H4 (cell line): ENCODE data around the gene IFRD2. TPM values are rescaled to one million over a fixed set of nuclear protein-coding genes. Genes with fewer than 3 reads are reported as not detected.
"Not testable (repeated sequence)": the region's sequence is repeated elsewhere in the genome, so short reads cannot be mapped to it uniquely, and the experiment has no call there.

Experiments used
- DNase-seq: peaks from one replicate; pipeline ENCODE4 v3.0.0-alpha.2; 2015; ENCODE audit warnings: low spot score
- total RNA-seq: library from RNA; depleted of rRNA; stranded (reverse); fragments of >200 nt; shearing (Covaris generic); gene quantifications from 2 replicates; pipeline ENCODE4 v1.2.3, GENCODE V29; 2014

IFRD2 gene
- total RNA-seq, 1 experiment from 2014 or later = 60.5 TPM

DNA sequence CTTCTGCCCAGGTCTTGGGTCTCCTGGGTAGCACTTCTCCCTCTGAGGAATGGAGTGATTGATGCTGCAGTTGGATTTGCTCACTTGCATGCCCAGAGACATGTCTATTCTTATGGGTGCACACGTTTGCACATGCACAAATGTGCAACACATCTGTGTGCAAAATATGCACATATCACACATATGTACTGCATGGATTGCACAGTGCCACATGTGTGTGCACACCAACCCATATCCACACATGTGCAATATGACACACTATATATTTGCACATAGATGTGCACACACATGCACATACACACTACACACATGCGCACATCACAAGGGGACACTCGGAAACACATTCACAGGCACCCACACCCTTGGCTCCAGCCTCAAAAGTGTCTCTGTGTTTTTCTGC is 24.0 kb downstream of the IFRD2 start:
- DNase-seq = no peak

DNA sequence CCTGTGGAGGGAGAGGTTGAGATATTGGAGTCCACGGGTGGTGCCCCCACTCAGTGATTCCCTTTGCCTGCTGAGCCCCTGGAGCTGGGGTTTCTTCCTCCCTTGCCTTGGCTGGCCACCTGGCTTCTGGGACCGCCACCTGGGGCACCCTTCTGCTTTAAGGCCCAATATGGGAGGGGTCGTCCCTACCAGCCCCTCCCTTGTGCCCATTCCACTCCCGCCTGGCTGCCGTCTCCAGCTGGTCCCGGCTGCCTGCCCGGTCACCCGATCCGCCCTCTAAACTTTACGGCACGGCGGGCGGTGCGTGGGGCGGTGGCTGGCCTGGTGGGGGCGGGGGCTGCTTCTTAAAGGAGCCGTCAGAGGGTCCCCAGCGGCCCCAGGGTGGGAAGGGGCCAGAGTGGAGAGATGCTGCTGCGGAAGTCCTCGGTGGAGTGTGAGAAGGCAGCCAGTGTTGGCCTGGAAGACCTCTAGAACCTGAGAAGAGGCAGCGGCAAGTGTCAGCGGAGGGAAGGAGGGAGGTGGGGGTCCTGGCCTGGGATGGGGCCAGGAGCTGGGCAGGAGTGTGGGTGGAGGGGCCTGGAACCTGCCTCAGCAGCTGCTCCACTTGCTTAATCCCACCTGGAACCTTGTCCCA is 24.8 kb downstream of the IFRD2 start:
- no peak for DNase-seq

DNA sequence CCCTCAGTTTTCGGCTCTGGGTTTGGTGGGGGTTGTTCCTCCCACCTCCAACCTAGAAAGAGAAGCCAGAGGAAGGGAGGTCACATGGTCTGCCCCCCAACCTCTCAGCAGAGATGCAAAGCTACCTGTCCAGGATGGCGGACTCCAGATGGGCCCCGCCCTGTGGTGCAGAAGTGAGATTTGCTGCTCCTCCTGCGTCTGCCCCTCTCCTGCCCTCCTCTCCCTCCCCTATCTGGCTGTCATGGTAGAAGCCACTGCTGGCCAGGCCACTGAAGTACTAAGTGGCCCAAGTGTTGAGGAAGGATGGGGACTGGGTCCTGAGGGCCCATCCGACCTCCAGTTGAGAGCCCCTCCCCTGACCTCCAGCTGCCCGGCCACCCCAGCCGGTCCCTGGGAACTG is 25.4 kb downstream of the IFRD2 start:
- no peak for DNase-seq

DNA sequence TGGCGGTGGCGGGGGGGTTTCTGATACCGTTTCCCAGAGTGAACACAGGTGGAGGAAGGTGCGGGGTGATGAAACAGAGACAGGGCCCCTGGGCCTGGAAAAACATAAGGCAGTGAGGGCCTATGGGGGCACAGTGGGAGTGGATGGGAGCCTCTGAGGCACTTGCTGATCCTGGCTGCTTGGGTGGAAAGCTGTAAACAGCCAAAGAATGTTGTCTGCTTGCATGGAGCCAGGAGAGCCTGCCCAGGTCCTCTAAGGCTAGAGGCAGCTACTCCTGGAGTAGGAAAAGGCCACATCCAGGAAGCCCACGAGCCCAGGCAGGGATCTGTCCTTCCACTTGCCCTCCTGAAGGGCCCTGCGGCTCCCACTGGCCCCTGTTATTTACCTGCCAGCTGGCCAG is 26.2 kb downstream of the IFRD2 start:
- no peak for DNase-seq

DNA sequence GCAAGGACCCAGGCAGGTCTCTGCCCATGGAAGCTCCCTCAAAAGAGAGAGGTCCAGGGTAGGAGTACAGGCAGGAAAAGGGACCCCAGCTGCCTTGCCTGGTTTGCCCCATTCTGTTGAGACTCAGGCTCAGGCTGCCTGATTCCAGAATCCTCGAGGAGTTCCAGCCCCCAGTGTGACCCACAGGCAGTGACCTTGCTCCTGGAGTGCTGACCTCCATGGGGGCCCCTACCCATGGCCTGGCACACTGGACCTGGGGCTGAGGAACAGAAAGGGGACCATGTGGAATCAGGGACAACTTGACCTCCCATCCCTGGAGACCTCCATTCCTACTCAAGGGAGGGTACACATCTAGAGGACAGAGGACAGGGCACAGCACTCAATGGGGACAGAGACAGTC is 26.7 kb downstream of the IFRD2 start:
- DNase-seq = no peak

DNA sequence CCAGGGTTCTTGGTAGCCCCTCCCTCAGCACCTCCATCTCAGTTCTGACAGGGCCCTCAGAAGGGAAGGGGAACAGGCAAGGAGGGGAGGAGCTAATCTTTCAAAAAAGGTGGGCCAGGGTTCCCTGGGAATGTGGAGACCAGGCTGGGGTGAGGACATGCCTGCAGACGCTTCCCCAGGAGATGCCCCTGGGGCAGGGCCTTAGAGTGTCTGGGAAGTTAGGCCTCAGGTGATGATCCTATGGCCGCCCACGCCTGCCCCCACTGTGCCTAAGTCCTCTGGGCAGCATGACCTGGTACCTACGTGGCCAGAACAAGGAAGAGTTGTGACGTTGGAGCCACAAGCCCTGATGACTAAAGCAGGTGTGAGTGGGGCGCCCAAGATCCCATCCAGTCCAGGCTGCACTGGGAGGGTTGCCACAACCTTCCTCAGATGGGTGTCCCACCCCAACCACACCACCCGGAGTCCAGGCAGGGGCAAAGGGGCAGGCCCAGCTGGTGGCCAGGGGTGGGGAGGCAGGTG is 27.2 kb downstream of the IFRD2 start:
- DNase-seq = peak; percentile 39

DNA sequence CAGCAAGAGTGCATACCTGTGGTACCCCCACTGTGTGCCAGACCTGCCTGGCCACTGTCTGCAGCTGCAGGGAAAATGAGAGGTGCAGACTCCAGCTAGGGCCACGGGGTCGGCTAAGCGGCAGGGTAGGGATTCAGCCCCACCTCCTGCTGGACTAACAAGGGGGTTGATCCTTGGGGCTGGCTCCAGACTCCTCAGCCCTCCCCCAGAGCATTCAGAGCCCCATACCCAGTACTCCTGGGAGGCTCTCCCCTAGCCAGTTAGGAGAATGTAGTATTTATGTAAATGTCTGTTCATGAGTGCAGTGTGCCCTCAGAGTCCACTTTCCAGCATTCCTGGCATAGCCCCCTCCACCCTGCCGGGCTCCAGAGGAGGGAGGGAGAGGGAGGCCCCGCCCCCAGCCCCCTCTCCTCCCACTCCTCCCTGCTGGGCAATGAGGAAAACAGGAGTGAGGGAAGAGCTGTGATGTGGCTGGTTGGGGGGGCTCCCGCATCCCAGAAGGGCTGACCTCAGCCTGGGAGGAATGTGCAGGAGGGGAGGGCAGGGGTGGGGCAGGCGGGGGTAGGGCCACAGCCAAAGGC is 27.8 kb downstream of the IFRD2 start:
- peak; percentile 91 for DNase-seq

DNA sequence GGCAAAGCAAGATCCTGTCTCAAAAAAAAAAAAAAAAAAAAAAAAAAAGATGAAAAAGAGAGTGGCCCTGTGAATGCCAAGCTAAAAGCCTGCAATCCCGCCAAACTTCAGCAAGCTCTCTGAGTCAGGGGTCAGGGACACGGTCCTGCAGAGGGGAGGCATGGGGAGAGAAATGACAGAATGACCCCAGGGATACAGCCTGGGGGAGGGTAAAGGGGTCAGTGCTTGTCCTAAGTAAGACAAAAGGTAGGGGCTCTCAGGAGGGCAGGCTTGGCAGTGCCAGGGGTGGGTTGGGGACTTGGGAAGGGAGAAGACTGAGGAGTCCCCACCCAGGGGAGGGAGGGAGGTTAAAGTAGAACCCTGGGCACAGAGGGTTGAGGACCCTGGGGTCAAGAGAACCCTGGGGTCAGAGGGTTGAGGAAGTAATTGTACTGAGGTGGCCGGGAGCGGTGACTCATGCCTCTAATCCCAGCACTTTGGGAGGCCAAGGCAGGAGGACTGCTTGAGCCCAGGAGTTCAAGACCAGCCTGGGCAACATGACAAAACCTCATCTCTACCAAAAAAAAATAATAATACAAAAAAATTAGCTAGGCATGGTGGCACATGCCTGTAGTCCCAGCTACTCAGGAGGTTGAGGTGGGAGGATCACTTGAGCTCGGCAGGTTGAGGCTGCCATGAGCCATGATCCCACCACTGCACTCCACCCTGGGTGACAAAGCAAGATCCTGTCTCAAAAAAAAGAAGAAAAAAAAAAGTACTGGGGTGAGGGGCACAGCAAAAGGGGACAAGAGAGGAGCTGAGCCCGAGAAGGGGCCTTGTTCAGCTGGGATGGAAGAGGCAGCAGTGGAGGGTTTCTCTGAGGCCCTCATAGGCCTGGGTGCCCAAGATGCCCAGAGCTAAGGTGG is 28.5 kb downstream of the IFRD2 start:
- no peak for DNase-seq

DNA sequence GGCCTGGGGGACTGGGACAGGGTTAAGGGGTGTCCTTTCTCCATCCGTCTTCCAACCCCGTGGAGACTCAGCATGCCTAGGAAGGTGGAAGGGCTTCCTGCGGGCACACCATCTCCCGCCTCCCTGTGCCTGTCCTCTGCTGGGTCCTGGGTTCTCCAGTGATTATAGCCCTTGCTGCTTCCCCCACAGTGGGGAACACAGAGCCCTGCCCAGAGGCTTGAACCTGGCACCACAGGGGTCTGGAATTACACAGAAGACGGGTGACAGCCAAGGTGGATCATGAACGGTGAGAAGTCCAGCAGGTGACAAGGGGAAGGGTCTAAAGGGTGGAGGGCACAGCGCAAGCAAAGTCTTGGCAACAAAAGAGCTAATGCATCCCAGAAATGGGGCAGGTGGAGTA is 29.5 kb downstream of the IFRD2 start:
- no peak for DNase-seq

DNA sequence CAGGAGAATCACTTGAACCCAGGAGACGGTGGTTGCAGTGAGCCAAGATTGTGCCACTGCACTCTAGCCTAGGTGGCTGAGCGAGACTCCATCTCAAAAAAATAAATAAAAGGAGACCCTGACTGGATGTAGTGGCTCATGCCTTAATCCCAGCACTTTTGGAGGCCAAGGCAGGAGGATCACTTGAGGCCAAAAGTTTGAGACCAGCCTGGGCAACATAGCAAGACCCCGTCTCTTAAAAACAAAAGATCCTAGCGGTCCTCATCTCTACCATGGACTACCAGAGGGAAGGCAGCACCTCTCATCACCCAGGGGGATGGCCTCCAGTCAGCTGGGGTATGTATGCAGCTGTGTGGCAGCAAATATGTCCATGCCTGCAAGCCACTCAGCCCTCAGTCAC is 30.0 kb downstream of the IFRD2 start:
- DNase-seq = not testable (repeated sequence)

DNA sequence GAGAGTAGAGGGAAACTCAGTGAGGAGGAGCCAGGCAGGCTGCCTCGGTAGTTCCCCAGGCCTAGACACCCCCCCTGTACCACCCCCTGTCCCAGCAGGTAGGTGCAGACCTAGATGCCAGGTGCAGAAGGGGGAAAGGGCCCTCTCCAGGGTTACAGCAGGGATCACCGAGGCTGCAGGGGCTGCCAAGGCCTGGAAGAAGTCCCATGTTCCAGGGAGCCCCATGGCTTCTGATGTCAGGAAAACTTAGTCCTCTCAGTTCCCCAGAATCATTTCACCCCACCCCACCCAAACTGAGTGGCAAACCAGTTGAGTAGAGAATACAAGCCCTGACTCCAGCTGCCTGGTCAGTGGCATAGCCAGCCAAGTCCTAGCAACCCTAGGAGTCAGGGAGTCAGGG is 30.7 kb downstream of the IFRD2 start:
- no peak for DNase-seq

DNA sequence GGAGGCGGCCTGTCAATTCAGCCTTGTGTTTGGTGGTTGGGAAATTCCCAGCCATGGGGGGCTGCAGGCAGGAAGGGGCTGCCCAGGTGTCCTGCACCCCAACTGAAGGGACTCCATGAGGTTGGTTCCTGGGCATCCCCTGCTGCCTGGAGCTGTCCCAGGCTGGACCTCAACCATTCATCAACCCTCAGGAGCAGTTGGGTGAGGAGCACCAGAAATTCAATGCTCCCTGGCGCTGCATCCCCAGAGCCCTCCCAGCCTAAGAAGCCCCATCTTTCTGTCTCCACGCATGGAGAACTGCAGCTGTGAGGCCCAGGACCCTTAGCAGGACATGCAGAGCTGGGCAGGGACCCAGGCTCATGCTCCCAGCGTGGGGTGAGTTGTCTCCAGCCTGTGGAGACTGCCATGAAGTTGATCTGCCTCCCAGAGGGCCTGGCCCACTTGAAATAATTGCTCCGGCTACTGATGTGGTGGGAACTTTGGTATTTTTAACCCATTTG is 31.2 kb downstream of the IFRD2 start:
- DNase-seq = no peak

DNA sequence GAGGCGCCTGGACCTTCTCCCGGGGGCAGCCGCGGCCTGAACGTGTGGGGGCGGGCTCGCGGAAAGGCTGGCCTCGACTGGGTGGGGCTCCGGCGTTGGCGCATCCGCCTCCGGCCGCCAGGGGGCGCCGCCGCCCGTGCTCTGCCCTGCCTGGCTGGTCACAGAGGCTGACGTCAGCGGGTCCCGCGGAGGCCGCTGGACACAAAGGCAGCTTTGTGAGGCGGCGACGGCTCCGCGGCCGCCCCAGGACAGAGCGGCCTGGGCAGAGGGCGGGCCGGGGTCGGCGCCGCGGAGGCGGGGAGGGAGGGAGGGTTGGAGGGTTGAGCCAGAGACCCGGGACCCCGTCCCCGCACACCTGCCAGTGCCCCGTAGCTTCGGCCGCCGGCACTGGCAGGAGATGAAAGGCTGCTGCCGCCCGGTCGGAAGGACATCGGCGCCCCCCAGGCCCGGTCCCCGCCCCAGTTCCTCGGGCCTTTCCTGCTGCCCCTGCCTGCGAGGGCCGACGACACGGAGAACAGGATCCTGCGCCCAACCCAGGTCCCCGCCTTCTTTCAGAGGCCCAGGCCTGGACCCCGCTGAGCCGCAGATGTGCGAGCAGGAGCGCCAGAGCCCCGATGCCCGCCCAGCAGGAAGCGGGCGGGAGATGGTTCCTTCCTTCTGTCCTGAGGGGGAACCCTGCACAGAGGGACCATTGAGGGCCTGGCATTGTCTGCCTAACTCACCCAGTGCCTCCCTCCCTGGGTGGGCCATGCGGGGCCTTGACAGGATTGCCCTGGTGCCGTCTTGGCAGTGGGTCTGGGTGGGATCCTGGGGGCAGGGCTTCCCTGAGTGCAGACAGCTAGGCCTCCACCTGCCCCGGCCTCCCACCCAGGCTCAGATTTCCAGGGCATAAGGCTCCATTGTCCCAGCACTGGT is 31.9 kb downstream of the IFRD2 start:
- DNase-seq = peak; percentile 73

DNA sequence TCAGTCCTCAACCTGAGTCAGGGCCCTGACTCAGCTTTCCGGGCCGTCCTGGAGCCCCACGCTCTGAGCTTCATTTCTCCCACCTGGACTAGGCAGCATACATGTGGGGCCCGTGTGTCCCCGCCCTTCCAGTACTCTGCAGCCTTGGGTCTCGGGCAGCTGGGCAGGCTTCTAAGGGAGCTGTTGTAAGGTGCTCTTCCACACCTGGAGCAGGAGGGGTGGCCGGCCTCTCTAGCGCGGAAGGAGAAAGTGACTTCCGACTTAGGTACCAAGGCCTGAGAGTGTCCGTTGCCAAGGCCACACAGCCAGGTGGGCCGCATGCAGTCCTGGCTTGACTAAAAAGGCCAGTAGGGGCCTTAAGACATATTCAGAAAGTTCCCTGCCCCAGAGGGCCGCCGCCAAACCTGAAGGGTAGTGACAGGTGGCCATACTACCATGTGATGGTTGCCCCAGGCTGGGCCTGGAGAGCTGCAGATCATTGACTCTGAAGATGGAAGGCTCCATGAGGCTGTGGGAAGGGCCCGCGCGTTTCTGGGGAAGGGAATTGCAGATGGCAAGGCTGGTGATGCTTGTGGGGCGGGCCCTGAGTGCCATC is 32.7 kb downstream of the IFRD2 start:
- DNase-seq = no peak

DNA sequence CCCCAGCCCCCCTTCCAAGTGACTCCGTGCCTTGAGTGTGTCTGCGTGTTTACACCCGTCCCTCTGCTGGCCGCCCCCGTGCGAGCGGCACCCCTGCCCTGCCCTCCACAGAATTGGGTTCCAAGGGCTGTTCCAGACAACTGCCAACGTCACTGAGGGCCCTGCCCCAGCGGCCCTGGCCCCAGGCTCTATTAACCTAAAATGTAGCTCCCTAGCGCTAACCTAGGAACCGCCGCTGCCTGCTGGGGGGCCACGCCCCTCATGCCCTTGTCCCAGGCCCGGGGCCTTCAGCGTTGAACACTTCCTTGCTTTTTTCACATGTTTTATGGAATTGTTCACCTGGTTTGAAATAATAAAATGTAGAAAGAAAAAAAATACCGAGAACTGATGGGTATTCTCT is 33.2 kb downstream of the IFRD2 start:
- DNase-seq = no peak

DNA sequence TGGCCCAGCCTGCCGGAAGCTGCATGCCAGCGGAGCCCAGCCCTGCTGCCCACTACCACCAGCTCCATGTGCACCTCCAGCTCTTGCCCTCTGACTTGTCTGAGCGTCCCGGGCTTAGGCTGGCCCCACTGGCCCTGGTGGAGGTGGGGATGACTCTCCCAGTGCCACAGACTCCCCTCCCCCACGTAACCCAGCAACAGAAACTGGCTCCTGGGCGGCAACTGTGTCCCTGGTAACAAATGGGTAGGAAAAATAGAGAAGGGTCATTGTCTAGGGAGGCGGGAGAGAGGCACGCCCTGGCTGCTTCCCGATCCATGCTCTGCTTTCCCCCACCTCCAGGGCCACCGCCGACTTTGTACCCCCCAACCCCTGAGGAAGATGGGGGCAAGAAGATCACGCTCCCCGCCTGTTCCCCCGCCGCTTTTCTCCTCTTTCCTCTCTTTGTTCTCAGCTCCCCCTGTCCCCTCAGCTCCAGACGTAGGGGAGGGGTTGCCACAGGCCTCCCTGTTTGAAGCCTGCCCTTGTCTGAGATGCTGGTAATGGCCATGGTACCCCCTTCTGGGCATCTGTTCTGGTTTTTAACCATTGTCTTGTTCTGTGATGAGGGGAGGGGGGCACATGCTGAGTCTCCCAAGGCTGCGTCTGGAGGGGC is 34.1 kb downstream of the IFRD2 start:
- no peak for DNase-seq

DNA sequence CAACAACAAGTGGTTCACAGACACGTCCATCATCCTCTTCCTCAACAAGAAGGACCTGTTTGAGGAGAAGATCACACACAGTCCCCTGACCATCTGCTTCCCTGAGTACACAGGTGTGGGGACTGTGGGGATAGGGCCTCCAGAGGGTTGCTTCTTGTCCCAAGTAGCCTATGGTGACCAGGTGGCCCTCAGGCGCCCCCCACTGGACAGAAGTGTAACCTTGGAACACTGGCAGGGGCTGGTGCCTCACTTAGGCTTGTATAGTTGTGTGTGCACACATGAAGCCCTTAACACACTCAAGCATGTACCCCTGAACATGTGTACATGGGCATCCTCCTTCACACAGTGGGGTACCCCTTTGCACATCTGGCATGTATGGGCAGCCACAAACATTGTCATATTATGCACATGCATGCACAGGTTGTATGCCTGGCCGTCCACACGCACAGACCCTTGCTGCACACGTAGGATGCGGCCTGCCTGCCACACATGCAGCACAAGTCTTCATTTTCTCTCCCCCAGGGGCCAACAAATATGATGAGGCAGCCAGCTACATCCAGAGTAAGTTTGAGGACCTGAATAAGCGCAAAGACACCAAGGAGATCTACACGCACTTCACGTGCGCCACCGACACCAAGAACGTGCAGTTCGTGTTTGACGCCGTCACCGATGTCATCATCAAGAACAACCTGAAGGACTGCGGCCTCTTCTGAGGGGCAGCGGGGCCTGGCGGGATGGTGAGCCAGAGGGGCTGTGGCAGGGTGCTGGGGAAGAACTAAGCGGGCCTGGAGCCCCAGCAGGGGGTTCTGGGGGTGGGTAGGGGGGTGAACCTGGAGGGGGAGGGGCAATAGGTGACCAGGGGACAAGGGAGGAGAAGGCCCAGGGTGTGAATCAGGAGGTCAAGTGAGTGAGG is 35.0 kb downstream of the IFRD2 start:
- no peak for DNase-seq

DNA sequence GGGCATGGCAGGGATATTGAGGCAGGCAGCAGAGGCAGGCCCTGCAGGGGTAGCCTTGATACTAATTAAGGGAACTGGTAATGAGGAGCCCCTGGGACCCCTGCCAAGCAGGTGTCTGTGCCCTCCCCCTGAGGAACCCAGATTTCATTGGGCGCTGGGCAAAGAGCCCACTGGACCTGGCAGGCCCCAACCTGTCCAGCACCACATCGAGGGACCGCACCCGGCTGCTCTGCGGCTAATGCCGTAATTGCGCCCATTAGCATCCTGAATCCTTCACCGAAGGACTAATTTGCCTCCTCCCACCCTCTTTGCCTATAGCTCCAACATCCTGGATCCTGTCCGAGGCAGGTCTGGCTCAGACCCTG is 37.0 kb downstream of the IFRD2 start:
- no peak for DNase-seq

DNA sequence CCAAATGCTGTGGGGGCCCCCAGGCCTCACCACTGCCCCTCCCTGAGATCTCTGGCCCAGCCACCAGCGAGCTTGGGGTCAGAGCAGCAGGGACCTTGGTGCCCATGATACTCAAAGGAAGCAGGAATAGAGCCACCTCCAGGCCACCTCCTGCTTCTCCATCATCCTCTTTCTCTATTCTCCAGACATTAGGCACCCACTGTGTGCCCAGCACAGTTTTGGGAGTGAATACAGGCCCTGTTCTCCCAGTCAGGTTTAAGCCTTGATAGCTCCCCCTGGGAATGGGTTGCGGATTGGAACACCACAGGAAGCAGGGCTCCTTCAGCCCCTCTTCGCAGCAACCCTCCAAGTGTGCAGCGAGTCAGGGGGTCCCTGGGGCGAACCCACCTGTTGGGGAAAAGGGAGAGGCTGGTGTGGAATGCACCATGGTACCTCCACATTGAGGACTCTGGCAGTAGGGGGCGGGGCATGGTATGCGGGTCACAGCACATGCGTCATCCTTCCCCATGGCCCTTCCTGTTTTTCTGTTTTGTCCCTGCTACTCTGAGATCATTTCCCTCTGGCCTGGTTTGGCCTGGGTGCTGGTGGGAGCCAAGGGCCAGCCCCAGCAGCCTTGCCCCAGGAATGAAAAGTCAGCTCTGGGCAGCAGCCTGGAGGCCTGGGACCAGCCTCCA is 37.5 kb downstream of the IFRD2 start:
- no peak for DNase-seq
